Measurements from ENCODE around the gene LRMDA.

LRMDA gene

GRCh38 chr10:76444034-76444800, 1012.8 kb downstream of the LRMDA start:
- TF ChIP-seq CTCF (conservative IDR thresholded peaks at IDR 0.05; ENCODE audit: low read depth, low read length) = no peak
- no peak for DNase-seq (ENCODE audit: low read depth)
- no peak overlapping the region for H3K4me3 ChIP-seq (ENCODE audit: low read length)

GRCh38 chr10:76447578-76447977, 1016.2 kb downstream of the LRMDA start:
- no peak overlapping the region for H3K4me3 ChIP-seq (ENCODE audit: low read length)
- no peak for TF ChIP-seq CTCF (conservative IDR thresholded peaks at IDR 0.05; ENCODE audit: low read depth, low read length)
- no peak for DNase-seq (ENCODE audit: low read depth)

GRCh38 chr10:76451911-76452310, 1020.5 kb downstream of the LRMDA start:
- H3K4me3 ChIP-seq (ENCODE audit: low read length) = no peak overlapping the region
- DNase-seq (ENCODE audit: low read depth) = no peak
- TF ChIP-seq CTCF (conservative IDR thresholded peaks at IDR 0.05; ENCODE audit: low read depth, low read length) = no peak

GRCh38 chr10:76453332-76453731, 1021.9 kb downstream of the LRMDA start:
- TF ChIP-seq CTCF (conservative IDR thresholded peaks at IDR 0.05; ENCODE audit: low read depth, low read length) = no peak
- H3K4me3 ChIP-seq (ENCODE audit: low read length) = no peak overlapping the region
- no peak for DNase-seq (ENCODE audit: low read depth)

GRCh38 chr10:76453997-76454396, 1022.6 kb downstream of the LRMDA start:
- no peak for DNase-seq (ENCODE audit: low read depth)
- TF ChIP-seq CTCF (conservative IDR thresholded peaks at IDR 0.05; ENCODE audit: low read depth, low read length) = no peak

GRCh38 chr10:76454506-76455140, 1023.2 kb downstream of the LRMDA start:
- TF ChIP-seq CTCF (conservative IDR thresholded peaks at IDR 0.05; ENCODE audit: low read depth, low read length) = no peak
- H3K4me3 ChIP-seq (ENCODE audit: low read length) = no peak overlapping the region
- DNase-seq (ENCODE audit: low read depth) = no peak

More at GRCh38 chr10:76453997-76454396, 1022.6 kb downstream of the LRMDA start:
- no peak overlapping the region for H3K4me3 ChIP-seq (ENCODE audit: low read length)

- DNase-seq (ENCODE audit: low read depth) = no peak
- no peak for TF ChIP-seq CTCF (conservative IDR thresholded peaks at IDR 0.05; ENCODE audit: low read depth, low read length)
- H3K4me3 ChIP-seq (ENCODE audit: low read length) = no peak overlapping the region
Measured at GRCh38 chr10:76456197-76456596, 1024.8 kb downstream of the LRMDA start.
